Nucleus accumbens (tissue), 56 donors: ENCODE data around the gene PDZRN4.

ENCODE experiments used
- DNase-seq, 56 donors: peaks; one replicate each; lab custom pipeline; 2025; lab: John Stamatoyannopoulos, UW

PDZRN4 gene

GRCh38 chr12:41439801-41440200 lies 251.7 kb downstream of the PDZRN4 start:
- no peak for DNase-seq

DNA sequence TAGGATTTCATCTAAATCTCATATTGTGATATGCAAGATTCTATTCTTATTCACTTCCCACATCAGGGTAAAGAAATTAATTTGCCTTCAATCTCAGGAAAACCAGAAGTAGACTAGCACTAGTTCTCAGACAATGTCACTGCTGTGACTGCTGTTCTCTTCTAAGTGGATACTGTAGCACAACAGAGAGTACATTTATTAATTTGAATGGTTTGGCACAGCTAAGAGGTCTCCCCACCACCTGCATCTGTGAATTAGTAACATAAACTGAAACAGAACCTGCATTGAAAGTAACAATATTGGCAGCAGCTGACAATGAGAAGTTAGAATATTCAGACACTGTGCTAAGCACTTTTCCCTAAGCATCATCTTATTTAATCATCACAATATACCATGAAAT lies 253.1 kb downstream of the PDZRN4 start:
- DNase-seq = no peak

- DNase-seq = no peak
Measured at GRCh38 chr12:41442896-41443295, 254.8 kb downstream of the PDZRN4 start.

GRCh38 chr12:41443690-41444089 lies 255.6 kb downstream of the PDZRN4 start:
- DNase-seq = no peak

DNA sequence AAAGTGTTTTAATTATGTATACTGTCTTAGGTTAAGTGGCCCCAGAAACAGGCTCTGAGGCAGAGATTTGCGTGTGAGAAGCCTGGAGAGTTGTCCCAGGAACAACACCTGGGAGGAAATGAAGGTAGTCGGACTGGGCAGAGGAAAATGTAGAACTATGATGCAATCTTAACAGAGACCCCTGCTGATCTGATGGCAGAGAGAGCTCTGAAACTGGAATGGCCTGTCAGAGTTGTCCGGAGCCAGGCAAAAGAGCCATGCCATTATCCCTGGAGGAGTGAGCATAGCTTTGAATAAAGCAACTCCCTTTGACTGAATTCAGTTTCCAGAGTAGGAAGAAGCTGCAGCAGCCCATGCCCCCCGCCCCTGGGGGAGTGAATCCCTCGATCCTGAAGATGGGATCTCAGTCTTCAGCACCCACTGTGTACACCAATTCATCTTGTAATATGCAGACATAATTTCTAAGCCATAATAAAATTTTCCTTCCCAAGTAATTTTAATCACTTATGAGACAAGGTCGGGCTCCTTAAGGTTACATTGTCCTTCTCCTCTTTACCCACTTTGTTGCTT lies 264.8 kb downstream of the PDZRN4 start:
- no peak for DNase-seq

DNA sequence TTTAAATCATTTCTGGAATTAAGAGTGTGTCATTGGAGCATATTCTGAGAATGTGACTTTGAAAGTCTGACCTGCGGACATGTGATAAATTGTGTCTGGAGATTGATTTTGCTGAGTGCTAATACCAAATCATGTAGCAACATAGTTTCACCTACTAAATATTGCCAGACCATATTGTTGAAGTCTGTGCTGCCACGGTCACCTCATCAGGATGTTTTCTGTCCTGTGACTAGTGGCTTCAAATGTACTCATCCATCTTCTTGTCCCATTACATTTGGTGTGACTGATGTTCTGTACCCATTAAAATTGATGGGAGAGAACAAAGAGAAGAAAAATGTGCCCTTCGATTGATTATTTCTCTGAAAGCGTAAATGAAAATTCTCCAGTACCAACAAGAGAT lies 265.3 kb downstream of the PDZRN4 start:
- DNase-seq = no peak

DNA sequence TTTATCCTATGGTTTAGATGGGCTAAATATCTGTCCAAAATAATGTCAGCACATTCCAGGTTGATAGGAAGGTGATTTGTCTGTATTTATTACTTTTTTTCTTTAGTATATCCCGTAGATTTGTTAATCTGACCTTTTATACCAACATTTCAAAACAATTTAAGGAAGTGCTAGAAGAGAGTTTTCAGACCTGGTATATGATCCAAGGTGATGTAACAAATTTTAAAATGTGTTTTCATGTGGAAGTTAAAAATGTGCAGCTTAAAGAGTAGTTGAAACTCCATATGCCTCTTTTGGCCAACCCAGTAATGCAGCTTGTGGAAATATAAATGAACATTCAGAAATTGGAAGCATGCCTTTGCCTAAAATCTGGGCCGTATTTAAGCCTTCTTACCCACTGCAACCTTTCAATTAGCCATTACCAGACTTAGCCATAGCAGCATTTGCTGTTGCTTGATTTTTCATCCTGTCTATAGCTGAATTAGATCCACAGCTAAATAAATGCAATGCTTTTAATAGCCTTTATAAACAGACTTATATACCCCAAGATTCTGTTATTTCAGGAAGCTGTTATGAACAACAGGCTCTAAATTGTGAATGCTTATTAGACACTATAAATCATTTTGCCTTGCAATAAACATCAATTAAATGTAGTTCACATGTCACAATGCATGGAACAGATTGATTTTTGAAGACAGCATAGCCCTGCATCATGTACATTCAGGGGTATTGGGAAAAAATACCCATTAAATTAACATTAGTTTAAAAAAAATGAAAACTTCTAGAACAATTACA lies 271.2 kb downstream of the PDZRN4 start:
- no peak for DNase-seq

GRCh38 chr12:41459906-41460214 lies 271.7 kb downstream of the PDZRN4 start:
- no peak for DNase-seq

DNA sequence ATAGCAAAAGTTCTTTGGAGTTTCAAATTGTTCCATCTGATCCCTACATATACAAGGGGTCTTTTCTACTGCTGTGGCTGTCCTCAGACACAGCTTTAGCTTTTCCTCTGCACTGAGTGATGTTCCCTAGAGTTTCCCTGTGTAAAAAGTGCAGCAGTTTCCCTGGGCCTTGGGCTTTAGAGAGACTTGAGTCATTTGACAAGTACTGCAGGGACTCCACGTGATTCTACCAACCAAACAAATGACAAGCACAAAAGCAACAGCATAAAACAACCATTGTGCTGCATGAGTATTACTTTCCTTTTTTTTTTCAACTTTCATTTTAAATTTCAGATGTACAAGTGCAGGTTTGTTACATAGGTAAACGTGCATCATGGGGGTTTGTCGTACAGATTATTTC lies 272.8 kb downstream of the PDZRN4 start:
- DNase-seq = peak in 1 of 56 donors; percentile 21

DNA sequence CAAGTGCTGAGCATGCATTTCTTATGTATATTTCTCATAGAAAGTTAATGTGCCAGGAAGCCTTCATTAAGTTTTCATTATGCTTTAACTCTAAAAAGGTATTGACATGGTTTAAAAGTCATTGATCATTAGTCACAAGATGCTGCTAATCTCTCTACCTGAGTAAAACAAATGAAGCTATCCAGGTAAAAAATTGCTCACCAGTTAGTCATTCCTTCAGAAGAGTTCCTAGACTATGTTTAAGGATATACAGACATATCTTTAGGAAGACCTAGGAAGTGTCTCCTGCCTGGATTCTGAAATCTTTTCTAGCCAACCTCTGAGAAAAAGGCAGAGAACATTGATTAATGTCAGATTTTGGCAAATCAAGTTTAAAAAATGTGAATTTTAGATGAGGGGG lies 274.2 kb downstream of the PDZRN4 start:
- no peak for DNase-seq

GRCh38 chr12:41465526-41465925 lies 277.4 kb downstream of the PDZRN4 start:
- no peak for DNase-seq

GRCh38 chr12:41466300-41466699 lies 278.2 kb downstream of the PDZRN4 start:
- DNase-seq = no peak

DNA sequence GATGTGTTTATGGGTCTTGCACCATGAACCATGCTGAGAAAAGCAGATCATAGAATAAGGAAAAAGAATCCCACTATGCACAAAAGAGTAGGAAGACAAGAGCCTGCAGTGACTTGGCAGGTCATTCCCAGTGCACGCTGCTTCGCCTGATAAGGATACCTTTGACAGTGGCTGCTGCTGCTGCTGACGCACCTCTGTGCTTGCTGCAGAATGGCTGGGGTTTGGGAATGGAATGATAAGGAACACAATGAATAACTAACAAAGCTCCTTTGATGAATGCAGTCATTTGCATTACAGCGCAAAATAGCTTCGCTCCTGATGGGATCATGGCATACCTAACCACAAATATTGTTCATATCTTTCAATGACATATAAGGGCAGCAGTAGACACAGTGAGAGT lies 278.7 kb downstream of the PDZRN4 start:
- DNase-seq = peak in 1 of 56 donors; percentile 13

GRCh38 chr12:41467591-41468325 lies 279.6 kb downstream of the PDZRN4 start:
- no peak for DNase-seq

GRCh38 chr12:41468341-41468740 lies 280.2 kb downstream of the PDZRN4 start:
- DNase-seq = no peak

GRCh38 chr12:41468756-41469155 lies 280.6 kb downstream of the PDZRN4 start:
- no peak for DNase-seq

- no peak for DNase-seq
Measured at GRCh38 chr12:41473441-41473840, 285.3 kb downstream of the PDZRN4 start.

GRCh38 chr12:41474001-41474400 lies 285.9 kb downstream of the PDZRN4 start:
- no peak for DNase-seq

GRCh38 chr12:41476499-41477439 lies 288.6 kb downstream of the PDZRN4 start:
- peak in 1 of 56 donors; percentile 7 for DNase-seq

- no peak for DNase-seq
Measured at GRCh38 chr12:41479426-41479825, 291.3 kb downstream of the PDZRN4 start.

- DNase-seq = no peak
Measured at GRCh38 chr12:41485203-41485602, 297.1 kb downstream of the PDZRN4 start.
